GM12875 (cell line): Measurements from ENCODE around the gene SLC39A3.

ENCODE experiments used
- H3K4me3 ChIP-seq: one replicate; pipeline ENCODE4 v1.5.1; 2011; ENCODE audit warnings: low read depth, low read length, control low read depth
- TF ChIP-seq, protein P1 (sequence below): IDR thresholded peaks from 2 replicates; pipeline ENCODE4 v1.5.1; 2011; ENCODE audit warnings: low read depth, mild to moderate bottlenecking, control low read depth, inconsistent platforms, low read length, moderate library complexity, borderline replicate concordance; ENCODE audit not compliant: insufficient read depth

The SLC39A3 gene

DNA sequence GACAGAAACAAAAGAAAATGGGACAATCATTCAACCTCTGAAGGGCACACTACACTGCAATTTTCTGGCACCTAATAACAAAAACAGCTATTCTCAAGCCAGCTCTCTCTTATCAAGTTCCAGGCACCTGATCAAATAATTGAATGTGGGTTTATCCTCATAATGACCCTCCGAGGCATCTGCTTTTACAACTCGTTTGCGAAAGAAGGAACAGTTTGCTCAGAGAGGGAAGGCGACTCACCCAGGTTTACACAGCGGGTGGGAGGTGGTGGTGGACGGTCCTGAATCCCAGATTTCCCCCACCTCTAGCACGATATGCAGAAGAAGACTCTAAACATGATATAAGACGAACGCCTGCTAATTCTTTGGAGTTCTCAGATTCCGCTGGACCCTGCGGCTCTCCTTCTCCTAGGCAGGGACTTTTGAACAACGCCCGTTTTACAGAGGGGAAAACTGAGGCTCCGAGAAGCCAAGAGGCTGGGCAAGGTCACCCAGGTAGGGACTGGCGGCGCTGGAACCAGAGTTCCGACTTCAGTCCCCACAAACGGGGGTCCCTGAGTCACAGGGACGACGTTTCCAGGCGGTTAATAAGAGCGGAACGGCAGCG is 42.6 kb upstream of the SLC39A3 start:
- H3K4me3 ChIP-seq, result peak overlapping the region; percentile 100
- TF ChIP-seq, protein P1, sequence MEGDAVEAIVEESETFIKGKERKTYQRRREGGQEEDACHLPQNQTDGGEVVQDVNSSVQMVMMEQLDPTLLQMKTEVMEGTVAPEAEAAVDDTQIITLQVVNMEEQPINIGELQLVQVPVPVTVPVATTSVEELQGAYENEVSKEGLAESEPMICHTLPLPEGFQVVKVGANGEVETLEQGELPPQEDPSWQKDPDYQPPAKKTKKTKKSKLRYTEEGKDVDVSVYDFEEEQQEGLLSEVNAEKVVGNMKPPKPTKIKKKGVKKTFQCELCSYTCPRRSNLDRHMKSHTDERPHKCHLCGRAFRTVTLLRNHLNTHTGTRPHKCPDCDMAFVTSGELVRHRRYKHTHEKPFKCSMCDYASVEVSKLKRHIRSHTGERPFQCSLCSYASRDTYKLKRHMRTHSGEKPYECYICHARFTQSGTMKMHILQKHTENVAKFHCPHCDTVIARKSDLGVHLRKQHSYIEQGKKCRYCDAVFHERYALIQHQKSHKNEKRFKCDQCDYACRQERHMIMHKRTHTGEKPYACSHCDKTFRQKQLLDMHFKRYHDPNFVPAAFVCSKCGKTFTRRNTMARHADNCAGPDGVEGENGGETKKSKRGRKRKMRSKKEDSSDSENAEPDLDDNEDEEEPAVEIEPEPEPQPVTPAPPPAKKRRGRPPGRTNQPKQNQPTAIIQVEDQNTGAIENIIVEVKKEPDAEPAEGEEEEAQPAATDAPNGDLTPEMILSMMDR, result no peak

DNA sequence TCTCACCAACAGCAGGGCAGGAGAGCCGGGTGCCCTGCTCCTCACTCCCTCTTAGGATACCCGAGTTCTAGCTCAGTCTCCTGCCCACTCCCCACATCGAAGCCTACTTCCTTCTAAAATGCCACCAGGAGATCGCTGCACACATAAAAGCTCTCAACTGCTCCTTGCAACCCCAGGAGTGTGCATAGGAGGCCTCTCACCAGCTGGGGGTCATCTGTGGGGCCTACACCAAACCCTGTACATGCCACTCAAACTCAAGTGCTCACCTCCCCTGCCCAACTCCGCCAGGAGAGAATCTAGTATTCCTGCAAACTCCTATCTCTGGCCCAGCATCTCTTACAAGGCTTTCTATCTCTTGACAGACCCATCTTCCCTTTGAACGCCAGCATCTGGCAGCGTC is 40.5 kb upstream of the SLC39A3 start:
- TF ChIP-seq, protein P1, result no peak
- no peak overlapping the region for H3K4me3 ChIP-seq

DNA sequence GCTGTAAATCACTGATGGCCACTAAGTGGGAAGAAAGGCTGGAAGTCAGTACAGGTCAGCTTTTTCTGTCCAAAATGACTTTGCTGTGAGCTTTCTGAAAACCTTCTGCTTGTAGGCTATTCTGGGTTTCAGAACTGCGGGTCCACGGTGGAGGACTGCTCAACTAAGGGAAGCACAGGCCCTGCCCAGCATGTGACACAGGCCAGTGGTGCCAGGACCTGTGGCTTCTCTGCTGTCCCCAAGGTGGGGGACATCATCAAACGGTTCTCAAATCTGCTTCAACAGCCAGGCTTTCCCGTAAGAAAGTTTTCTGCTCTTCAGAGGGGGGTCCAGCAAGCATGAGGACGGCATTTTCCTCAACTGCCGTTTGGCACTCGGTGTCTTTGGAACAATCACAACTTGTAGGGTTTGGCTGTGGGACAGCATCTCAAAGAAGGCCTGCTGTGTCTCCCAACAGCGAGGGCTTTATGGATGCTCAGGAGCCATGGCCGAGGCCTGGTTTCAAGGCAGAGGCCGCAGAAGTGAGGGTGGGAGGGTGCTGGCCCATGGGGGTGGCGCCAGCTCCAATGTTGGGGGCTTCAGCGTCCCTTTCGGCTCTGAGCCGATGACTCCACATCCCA is 39.4 kb upstream of the SLC39A3 start:
- H3K4me3 ChIP-seq, result no peak overlapping the region
- TF ChIP-seq, protein P1, result no peak

GRCh38 chr19:2777952-2778683 is 38.3 kb upstream of the SLC39A3 start:
- no peak overlapping the region for H3K4me3 ChIP-seq
- TF ChIP-seq, protein P1, result no peak

- TF ChIP-seq, protein P1, result no peak
- no peak overlapping the region for H3K4me3 ChIP-seq
Observed at GRCh38 chr19:2775556-2776430, 36.0 kb upstream of the SLC39A3 start.

DNA sequence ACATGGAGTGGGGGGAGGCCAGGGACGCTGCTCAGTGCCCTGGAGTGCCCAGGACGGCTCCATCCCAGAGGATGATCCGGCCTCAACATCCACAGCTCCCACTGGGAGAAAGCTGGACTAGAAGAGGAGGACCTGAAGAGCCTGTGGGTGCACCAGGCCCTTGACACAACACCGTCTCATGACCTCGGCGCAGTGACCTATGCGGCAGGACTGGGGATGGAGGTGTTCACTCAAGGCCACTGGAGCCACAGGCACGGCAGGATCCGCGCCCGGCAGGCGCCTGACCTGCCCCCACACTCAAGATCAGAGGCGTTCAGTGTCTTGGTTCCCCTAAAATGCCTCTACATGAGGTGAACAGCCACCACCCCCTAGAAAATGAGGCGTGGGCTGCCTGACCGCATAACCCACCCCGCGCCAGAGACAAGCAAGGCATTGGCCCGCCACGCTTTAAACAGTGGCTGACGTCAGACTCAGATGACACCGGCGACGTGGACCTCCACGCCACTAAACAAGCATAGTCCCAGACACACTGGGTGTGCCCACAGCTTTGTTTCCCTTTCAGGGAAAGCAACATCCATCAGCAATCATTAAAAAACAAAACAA is 35.2 kb upstream of the SLC39A3 start:
- TF ChIP-seq, protein P1, result no peak
- no peak overlapping the region for H3K4me3 ChIP-seq
